Esophagus squamous epithelium (tissue), 5 donors: Measurements from ENCODE around the gene ABCA1. TPM values are rescaled to one million over a fixed set of nuclear protein-coding genes. Genes with fewer than 3 reads are reported as not detected.

Source experiments
- DNase-seq: peaks from one replicate; lab custom pipeline; 2025; lab: John Stamatoyannopoulos, UW
- H3K27ac ChIP-seq, 4 donors: fragments of 200-600 bp; sonication (generic); one replicate each; pipeline ENCODE4 v1.5.1; 2016 to 2019; ENCODE audit warnings: mild to moderate bottlenecking in 1 of 4
- H3K27me3 ChIP-seq, 4 donors: fragments of 200-600 bp; sonication (generic); 1 replicate in 3 of 4; 2 replicates in 1 of 4; pipeline versions ENCODE4 v1.5.1 to v1.6.0; 2017 to 2021; ENCODE audit warnings: antibody characterized with exemption in 1 of 4
- H3K36me3 ChIP-seq, 3 donors: fragments of 200-600 bp; sonication (generic); one replicate each; pipeline ENCODE4 v1.5.1; 2016 to 2019
- H3K4me1 ChIP-seq, 3 donors: fragments of 200-600 bp; sonication (generic); one replicate each; pipeline ENCODE4 v1.5.1; 2017 to 2019
- H3K4me3 ChIP-seq, 4 donors: fragments of 200-600 bp; sonication (generic); 1 replicate in 3 of 4; 2 replicates in 1 of 4; pipeline ENCODE4 v1.5.1; 2016 to 2019; ENCODE audit warnings: mild to moderate bottlenecking in 2 of 4, moderate library complexity in 1 of 4
- H3K9me3 ChIP-seq, 3 donors: fragments of 200-600 bp; sonication (generic); one replicate each; pipeline ENCODE4 v1.5.1; 2016 to 2019
- CTCF ChIP-seq, 6 experiments: fragments of 450-650 bp in 4 of 6; fragments of 200-600 bp in 2 of 6; sonication (generic) in 2 of 6; IDR thresholded peaks; one replicate each; pipeline ENCODE4 v1.5.1; 2016 to 2019; ENCODE audit warnings: antibody characterized with exemption in 6 of 6, mild to moderate bottlenecking in 4 of 6, moderate library complexity in 4 of 6
- POLR2A ChIP-seq, 4 donors: fragments of 450-650 bp; IDR thresholded peaks; one replicate each; pipeline ENCODE4 v1.6.1; 2017; ENCODE audit warnings: antibody characterized with exemption in 4 of 4, mild to moderate bottlenecking in 4 of 4, moderate library complexity in 3 of 4
- WGBS, 2 donors: methylation state at CpG; one replicate each; pipeline ENCODE4 v1.1.5; 2018; 5-methylcytosine and 5-hydroxymethylcytosine counted together
- intact Hi-C: fragments of 100-400 bp; cut with DNase I; formaldehyde crosslinking; loops from one replicate; pipeline ENCODE4 v1.15.0; 2022
- total RNA-seq, 4 donors: library from RNA; depleted of rRNA; stranded (reverse); fragments of >200 nt; gene quantifications; one replicate each; pipeline ENCODE4 v1.1.0, GENCODE V29; 2016
- donor health status: DM: yes; HTN: yes; CAD: no.

ABCA1 gene
- total RNA-seq, 4 donors from 2014 or later, result 7.7 to 37.6 (median 23.3) TPM

GRCh38 chr9:104738452-104738851, 189.5 kb downstream of the ABCA1 start:
- 74 to 78% methylated on average over 3 of the region's 3 CpGs for WGBS, 2 donors
- no peak for TF ChIP-seq POLR2A (IDR thresholded peaks at IDR 0.05)
- no peak for TF ChIP-seq CTCF (IDR thresholded peaks at IDR 0.05)
- no peak for DNase-seq
- Histone ChIP-seq H3K4me3 (no peak overlapping the region), H3K9me3 (no peaks in the 10 kb centered on the region), H3K36me3 (no peaks in the 10 kb centered on the region), H3K27ac (no peak overlapping the region), H3K27me3 (no peaks in the 10 kb centered on the region), H3K4me1 (peaks cover 0 to 7% (median 0%) of the 10 kb centered on the region in 3 donors)
- intact Hi-C loops, result no loop called here

Other genes with a start within 250 kb of the ABCA1 start
- gene OR13D1, start 233.6 kb downstream of the ABCA1 start, total RNA-seq, result not detected
- gene NIPSNAP3A, start 180.5 kb downstream of the ABCA1 start, total RNA-seq, result 10 to 100 TPM; 20.1 to 34.2 (median 30.2) TPM
- gene NIPSNAP3B, start 164.0 kb downstream of the ABCA1 start, total RNA-seq, result 1 to 10 TPM in 1 of 4 donors, under 1 TPM in 1, not detected in 2; 0.13 to 2.7 TPM